Keratinocyte (primary cell): Measurements from ENCODE around the gene ATP11A.

Experiments
- EZH2 ChIP-seq: IDR thresholded peaks from one replicate; pipeline ENCODE4 v1.6.1; 2012; ENCODE audit warnings: inconsistent platforms, mild to moderate bottlenecking, low read length, moderate library complexity
- TF ChIP-seq, protein P1 (sequence below), 3 experiments: IDR thresholded peaks in 1 of 3; conservative IDR thresholded peaks in 1 of 3; optimal IDR thresholded peaks in 1 of 3; 2 replicates in 2 of 3; 3 replicates in 1 of 3; pipeline versions ENCODE3 to v1.5.1; 2011; ENCODE audit warnings: low read length in 3 of 3, mild to moderate bottlenecking in 3 of 3, moderate library complexity in 2 of 3, control low read depth in 1 of 3, inconsistent platforms in 1 of 3; ENCODE audit not compliant: insufficient read depth in 2 of 3; ENCODE audit errors: extremely low read depth in 1 of 3

DNA sequence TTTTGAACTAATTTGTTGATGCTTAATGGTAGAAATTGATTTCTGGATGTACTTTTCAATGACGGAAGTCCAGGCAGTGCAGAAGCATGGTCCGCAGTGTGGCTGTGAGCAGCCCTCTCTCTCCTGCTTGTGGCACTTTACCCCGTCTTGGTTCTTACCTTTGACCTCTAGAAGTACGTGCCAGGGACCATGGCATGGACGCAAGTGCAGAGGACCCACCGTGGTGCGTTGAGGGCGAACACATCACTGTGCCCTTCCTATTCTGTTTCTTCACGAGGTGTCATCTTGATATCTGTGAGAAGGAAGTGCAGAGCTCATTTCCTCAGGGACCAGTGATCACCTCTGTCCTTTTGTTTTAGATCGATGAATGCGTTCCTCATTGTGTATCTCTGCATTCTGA is 135.2 kb downstream of the ATP11A start:
- TF ChIP-seq, protein P1, sequence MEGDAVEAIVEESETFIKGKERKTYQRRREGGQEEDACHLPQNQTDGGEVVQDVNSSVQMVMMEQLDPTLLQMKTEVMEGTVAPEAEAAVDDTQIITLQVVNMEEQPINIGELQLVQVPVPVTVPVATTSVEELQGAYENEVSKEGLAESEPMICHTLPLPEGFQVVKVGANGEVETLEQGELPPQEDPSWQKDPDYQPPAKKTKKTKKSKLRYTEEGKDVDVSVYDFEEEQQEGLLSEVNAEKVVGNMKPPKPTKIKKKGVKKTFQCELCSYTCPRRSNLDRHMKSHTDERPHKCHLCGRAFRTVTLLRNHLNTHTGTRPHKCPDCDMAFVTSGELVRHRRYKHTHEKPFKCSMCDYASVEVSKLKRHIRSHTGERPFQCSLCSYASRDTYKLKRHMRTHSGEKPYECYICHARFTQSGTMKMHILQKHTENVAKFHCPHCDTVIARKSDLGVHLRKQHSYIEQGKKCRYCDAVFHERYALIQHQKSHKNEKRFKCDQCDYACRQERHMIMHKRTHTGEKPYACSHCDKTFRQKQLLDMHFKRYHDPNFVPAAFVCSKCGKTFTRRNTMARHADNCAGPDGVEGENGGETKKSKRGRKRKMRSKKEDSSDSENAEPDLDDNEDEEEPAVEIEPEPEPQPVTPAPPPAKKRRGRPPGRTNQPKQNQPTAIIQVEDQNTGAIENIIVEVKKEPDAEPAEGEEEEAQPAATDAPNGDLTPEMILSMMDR (optimal IDR thresholded peaks at IDR 0.05 in 1 of 3, IDR thresholded peaks at IDR 0.05 in 1 of 3, conservative IDR thresholded peaks at IDR 0.05 in 1 of 3; ENCODE audit: extremely low read depth in 1 of 3, insufficient read depth in 2 of 3, low read length in 3 of 3): no peak
- no peak for TF ChIP-seq EZH2
